ENCODE data around the gene SLC45A1.

Gene SLC45A1

GRCh38 chr1:8315573-8316475, 2.1 kb upstream of the SLC45A1 start:
- no peak for TF ChIP-seq CTCF (IDR thresholded peaks at IDR 0.05; ENCODE audit: insufficient read depth, low read depth, low read length, missing control alignments)
- no peak for DNase-seq (ENCODE audit: low read depth)

GRCh38 chr1:8318436-8318835, 522 bp downstream of the SLC45A1 start:
- no peak overlapping the region; the same call in 1 of the 2 replicates for H3K4me3 ChIP-seq (ENCODE audit: low read depth, low read length)
- no peak for DNase-seq (ENCODE audit: low read depth)
- no peak for TF ChIP-seq CTCF (IDR thresholded peaks at IDR 0.05; ENCODE audit: insufficient read depth, low read depth, low read length, missing control alignments)

More at GRCh38 chr1:8315573-8316475, 2.1 kb upstream of the SLC45A1 start:
- H3K4me3 ChIP-seq (ENCODE audit: low read depth, low read length), result no peak overlapping the region

- no peak for DNase-seq (ENCODE audit: low read depth)
- no peak overlapping the region for H3K4me3 ChIP-seq (ENCODE audit: low read depth, low read length)
- no peak for TF ChIP-seq CTCF (IDR thresholded peaks at IDR 0.05; ENCODE audit: insufficient read depth, low read depth, low read length, missing control alignments)
These were observed 3.7 kb downstream of the SLC45A1 start for GRCh38 chr1:8321612-8322011.

- no peak for TF ChIP-seq CTCF (IDR thresholded peaks at IDR 0.05; ENCODE audit: insufficient read depth, low read depth, low read length, missing control alignments)
- no peak for DNase-seq (ENCODE audit: low read depth)
- no peak overlapping the region for H3K4me3 ChIP-seq (ENCODE audit: low read depth, low read length)
These were observed 5.8 kb downstream of the SLC45A1 start for GRCh38 chr1:8323706-8324105.

GRCh38 chr1:8324176-8324810, 6.4 kb downstream of the SLC45A1 start:
- no peak for DNase-seq (ENCODE audit: low read depth)
- TF ChIP-seq CTCF (IDR thresholded peaks at IDR 0.05; ENCODE audit: insufficient read depth, low read depth, low read length, missing control alignments), result no peak
- H3K4me3 ChIP-seq (ENCODE audit: low read depth, low read length), result no peak overlapping the region

GRCh38 chr1:8325771-8326170, 7.9 kb downstream of the SLC45A1 start:
- H3K4me3 ChIP-seq (ENCODE audit: low read depth, low read length), result no peak overlapping the region
- DNase-seq (ENCODE audit: low read depth), result no peak
- no peak for TF ChIP-seq CTCF (IDR thresholded peaks at IDR 0.05; ENCODE audit: insufficient read depth, low read depth, low read length, missing control alignments)

Measured in GM12865 (cell line).